Stimulated activated CD4-positive, alpha-beta T cell treated with anti-CD3 and anti-CD28 coated beads, TNF-alpha, amount 100 ng/mL, for 24 hours (primary cell): ENCODE data around the gene CRLF1.

ENCODE experiments used
- DNase-seq, 3 experiments: peaks; one replicate each; pipeline ENCODE4 v3.0.0-alpha.2; 2020; ENCODE audit warnings: low read depth in 3 of 3

CRLF1 gene

GRCh38 chr19:18557411-18558201 is 49.0 kb downstream of the CRLF1 start, which contains the start of gene KXD1:
TSS of gene KXD1 (plus strand) at chr19:18557870. CDS start at chr19:18562057, 4,187 bp downstream.
- peak; percentile 97 to 98 (median 98) for DNase-seq

- DNase-seq: no peak
Measured at GRCh38 chr19:18551631-18552030, 55.0 kb downstream of the CRLF1 start.

- peak; percentile 51 to 69 (median 65) for DNase-seq
Measured at GRCh38 chr19:18543814-18544475, 62.7 kb downstream of the CRLF1 start.
